ENCODE results near the gene DUXB. TPM values are rescaled to one million over a fixed set of nuclear protein-coding genes. Genes with fewer than 3 reads are reported as not detected.

Gene DUXB
- total RNA-seq, 2 experiments from 2014 or later = not detected

- H3K27ac Mint-ChIP-seq = no peak within 1 kb of the TSS
- ATAC-seq (no peak), DNase-seq (no peak)
- intact Hi-C loops (cut with micrococcal nuclease) = no loop called here
- H3K9me3 Mint-ChIP-seq = no peaks in the 10 kb centered on the region
- no peaks in the 10 kb centered on the region for H3K36me3 Mint-ChIP-seq (ENCODE audit: low read depth)
- no peaks in the 10 kb centered on the region for H3K27me3 Mint-ChIP-seq
- H3K4me3 Mint-ChIP-seq = no peak within 1 kb of the TSS
- TF ChIP-seq CTCF (IDR thresholded peaks at IDR 0.05) = no peak
- ChIA-PET CTCF (no interaction called here), POLR2A (no interaction called here)
- no peaks in the 10 kb centered on the region for H3K4me1 Mint-ChIP-seq (ENCODE audit: low read depth)
Measured at GRCh38 chr16:75676909-75677308, 24.4 kb downstream of the DUXB start, which contains the start of gene CPHXL2. TSS of gene CPHXL2 (minus strand) at chr16:75677009. CDS start at chr16:75676999, 10 bp downstream.

DNA sequence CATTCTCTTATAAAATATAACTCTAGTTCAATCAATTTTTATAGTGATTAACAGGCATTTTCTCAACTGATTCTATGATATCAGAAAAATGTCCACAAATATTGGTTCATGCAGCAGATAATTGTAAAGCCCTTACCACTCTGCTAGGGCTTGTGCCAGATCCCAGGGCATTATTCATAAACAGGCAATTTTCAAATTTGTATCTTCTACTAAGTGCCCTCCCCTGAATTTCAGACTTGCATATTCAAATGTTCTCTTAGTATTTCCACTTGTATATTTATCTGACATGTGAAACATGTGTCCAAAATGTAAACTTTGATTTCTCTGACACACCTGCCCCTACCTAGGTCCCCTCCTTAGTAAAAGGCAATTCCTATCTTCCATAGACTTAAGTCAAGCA lies 33.8 kb downstream of the DUXB start:
- no peak for DNase-seq
- ATAC-seq = no peak
- TF ChIP-seq CTCF (IDR thresholded peaks at IDR 0.05) = no peak
- Mint-ChIP-seq H3K27ac (no peak overlapping the region), H3K9me3 (no peaks in the 10 kb centered on the region), H3K4me3 (no peak overlapping the region), H3K27me3 (no peaks in the 10 kb centered on the region), H3K4me1 (ENCODE audit: low read depth) (no peaks in the 10 kb centered on the region), H3K36me3 (ENCODE audit: low read depth) (no peaks in the 10 kb centered on the region)
- POLR2A ChIA-PET = no interaction called here
- CTCF ChIA-PET = no interaction called here
- intact Hi-C loops (cut with micrococcal nuclease) = no loop called here

GRCh38 chr16:75660726-75661302 lies 40.4 kb downstream of the DUXB start:
- H3K36me3 Mint-ChIP-seq (ENCODE audit: low read depth) = peaks cover 24% of the 10 kb centered on the region
- intact Hi-C loops (cut with micrococcal nuclease) = no loop called here
- ChIA-PET CTCF (no interaction called here), POLR2A (interaction anchor here (4.1 kb wide), 1 partner anchor 13 kb away, joined by 22 read pairs; the partner anchor contains the start of genes KARS1 and TERF2IP)
- H3K4me1 Mint-ChIP-seq (ENCODE audit: low read depth) = peaks cover 2% of the 10 kb centered on the region
- H3K9me3 Mint-ChIP-seq = no peaks in the 10 kb centered on the region
- no peak overlapping the region for H3K4me3 Mint-ChIP-seq
- DNase-seq (no peak), ATAC-seq (no peak)
- no peak for TF ChIP-seq CTCF (IDR thresholded peaks at IDR 0.05)
- no peaks in the 10 kb centered on the region for H3K27me3 Mint-ChIP-seq
- H3K27ac Mint-ChIP-seq = no peak overlapping the region

GRCh38 chr16:75660321-75660720 lies 40.9 kb downstream of the DUXB start:
- Mint-ChIP-seq H3K27me3 (no peaks in the 10 kb centered on the region), H3K27ac (no peak overlapping the region), H3K4me1 (ENCODE audit: low read depth) (peaks cover 2% of the 10 kb centered on the region), H3K9me3 (no peaks in the 10 kb centered on the region), H3K4me3 (no peak overlapping the region), H3K36me3 (ENCODE audit: low read depth) (peaks cover 24% of the 10 kb centered on the region)
- CTCF ChIA-PET = no interaction called here
- intact Hi-C loops (cut with micrococcal nuclease) = no loop called here
- POLR2A ChIA-PET = interaction anchor here (1.2 to 4.1 kb wide), 2 partner anchors 9 to 13 kb away, joined by 3 to 22 read pairs; partner anchors contain the start of genes KARS1 and TERF2IP
- no peak for TF ChIP-seq CTCF (IDR thresholded peaks at IDR 0.05)
- ATAC-seq (no peak), DNase-seq (no peak)

- H3K36me3 Mint-ChIP-seq (ENCODE audit: low read depth) = peaks cover 29% of the 10 kb centered on the region
- POLR2A ChIA-PET = interaction anchor here (0.7 to 4.1 kb wide), 2 partner anchors 10 to 29 kb away, joined by 3 to 22 read pairs; partner anchors contain the start of genes KARS1 and TERF2IP
- peak overlapping the region; percentile 42 for H3K27ac Mint-ChIP-seq
- CTCF ChIA-PET = no interaction called here
- H3K4me3 Mint-ChIP-seq = no peak overlapping the region
- no peak for TF ChIP-seq CTCF (IDR thresholded peaks at IDR 0.05)
- H3K9me3 Mint-ChIP-seq = no peaks in the 10 kb centered on the region
- ATAC-seq (no peak), DNase-seq (no peak)
- intact Hi-C loops (cut with micrococcal nuclease) = no loop called here
- peaks cover 14% of the 10 kb centered on the region for H3K4me1 Mint-ChIP-seq (ENCODE audit: low read depth)
- H3K27me3 Mint-ChIP-seq = no peaks in the 10 kb centered on the region
Measured at GRCh38 chr16:75658175-75658574, 43.1 kb downstream of the DUXB start.
